ENCODE measurements around the gene STAU1.

Gene STAU1

GRCh38 chr20:49234831-49235230 is 46.7 kb upstream of the STAU1 start:
- no peak for DNase-seq (ENCODE audit: low read depth in 1 of 2, low spot score in 1 of 2)
- Histone ChIP-seq H3K27me3 (ENCODE audit: insufficient read depth, poor library complexity, severe bottlenecking) (no peaks in the 10 kb centered on the region), H3K27ac (replicated peaks) (no peak overlapping the region), H3K4me3 (replicated peaks; ENCODE audit: insufficient read depth, low read length) (no peak overlapping the region)
- TF ChIP-seq GABPA (IDR thresholded peaks at IDR 0.05; ENCODE audit: low read depth) (no peak), REST (IDR thresholded peaks at IDR 0.05; ENCODE audit: insufficient replicate concordance, low read depth) (no peak), SPI1 (IDR thresholded peaks at IDR 0.05; ENCODE audit: borderline replicate concordance, low read depth) (no peak), POLR2AphosphoS5 (IDR thresholded peaks at IDR 0.05; ENCODE audit: low read depth) (no peak), CTCF (IDR thresholded peaks at IDR 0.05; ENCODE audit: insufficient read depth, low read length) (no peak)

GRCh38 chr20:49233226-49233625 is 45.1 kb upstream of the STAU1 start:
- TF ChIP-seq GABPA (IDR thresholded peaks at IDR 0.05; ENCODE audit: low read depth) (no peak), REST (IDR thresholded peaks at IDR 0.05; ENCODE audit: insufficient replicate concordance, low read depth) (no peak), CTCF (IDR thresholded peaks at IDR 0.05; ENCODE audit: insufficient read depth, low read length) (no peak), SPI1 (IDR thresholded peaks at IDR 0.05; ENCODE audit: borderline replicate concordance, low read depth) (no peak), POLR2AphosphoS5 (IDR thresholded peaks at IDR 0.05; ENCODE audit: low read depth) (no peak)
- no peak overlapping the region for H3K27ac ChIP-seq (replicated peaks)
- H3K27me3 ChIP-seq (ENCODE audit: insufficient read depth, poor library complexity, severe bottlenecking), result no peaks in the 10 kb centered on the region
- H3K4me3 ChIP-seq (replicated peaks; ENCODE audit: insufficient read depth, low read length), result no peak overlapping the region
- no peak for DNase-seq (ENCODE audit: low read depth in 1 of 2, low spot score in 1 of 2)

GRCh38 chr20:49231471-49231870 is 43.3 kb upstream of the STAU1 start:
- TF ChIP-seq CTCF (IDR thresholded peaks at IDR 0.05; ENCODE audit: insufficient read depth, low read length) (no peak), REST (IDR thresholded peaks at IDR 0.05; ENCODE audit: insufficient replicate concordance, low read depth) (no peak), SPI1 (IDR thresholded peaks at IDR 0.05; ENCODE audit: borderline replicate concordance, low read depth) (no peak), POLR2AphosphoS5 (IDR thresholded peaks at IDR 0.05; ENCODE audit: low read depth) (no peak), GABPA (IDR thresholded peaks at IDR 0.05; ENCODE audit: low read depth) (no peak)
- no peak for DNase-seq (ENCODE audit: low read depth in 1 of 2, low spot score in 1 of 2)
- no peaks in the 10 kb centered on the region for H3K27me3 ChIP-seq (ENCODE audit: insufficient read depth, poor library complexity, severe bottlenecking)
- H3K27ac ChIP-seq (replicated peaks), result peak overlapping the region; percentile 60
- H3K4me3 ChIP-seq (replicated peaks; ENCODE audit: insufficient read depth, low read length), result no peak overlapping the region

Measured in HL-60 (cell line).